B cell (primary cell): ENCODE results near the gene LRRC58. TPM values are rescaled to one million over a fixed set of nuclear protein-coding genes. Genes with fewer than 3 reads are reported as not detected.

Experiments
- ATAC-seq: fragments of 200-7000 bp; cut with Tn5 transposase; one replicate; pipeline ENCODE4 v1.10.0; 2021; ENCODE audit warnings: low read depth, mild to moderate bottlenecking, moderate number of reproducible peaks, moderate library complexity
- CTCF ChIA-PET: fragments of 350-600 bp; sonication (Branson Sonifier 250); formaldehyde crosslinking; loops from one replicate; lab custom pipeline; 2021; ENCODE audit warnings: antibody characterized with exemption, inconsistent platforms; lab: Charles Lee
- POLR2A ChIA-PET: fragments of 350-600 bp; sonication (Branson Sonifier 250); formaldehyde crosslinking; loops from one replicate; lab custom pipeline; 2021; ENCODE audit warnings: antibody characterized with exemption; lab: Charles Lee
- DNase-seq: peaks from one replicate; pipeline ENCODE4 v3.0.0; 2013
- H2AFZ ChIP-seq: 2 replicates; pipeline ENCODE4 v1.6.1; 2012; ENCODE audit warnings: mild to moderate bottlenecking, low read depth, low read length; ENCODE audit not compliant: insufficient read depth, poor library complexity, severe bottlenecking
- H3K27ac ChIP-seq, 2 donors: 1 replicate in 1 of 2; 2 replicates in 1 of 2; pipeline ENCODE4 v1.5.1; 2012 to 2013; ENCODE audit warnings: low read length in 2 of 2, mild to moderate bottlenecking in 2 of 2, moderate library complexity in 1 of 2
- H3K27me3 ChIP-seq, 4 experiments: fragments of 200-600 bp in 1 of 4; sonication (generic) in 1 of 4; replicated peaks in 1 of 4; 1 replicate in 2 of 4; 2 replicates in 2 of 4; pipeline versions ENCODE4 v1.6.1 to v1.7.0; 2013 to 2016; ENCODE audit warnings: low read length in 3 of 4, mild to moderate bottlenecking in 2 of 4, mixed read lengths in 1 of 4, moderate library complexity in 1 of 4; ENCODE audit not compliant: insufficient read depth in 4 of 4, control insufficient read depth in 3 of 4; ENCODE audit errors: control extremely low read depth in 1 of 4
- H3K36me3 ChIP-seq, 2 experiments: replicated peaks in 1 of 2; 1 replicate in 1 of 2; 2 replicates in 1 of 2; pipeline versions ENCODE4 v1.6.1 to v1.7.1; 2013; ENCODE audit warnings: low read length in 1 of 2; ENCODE audit not compliant: insufficient read depth in 2 of 2, control insufficient read depth in 1 of 2; ENCODE audit errors: control extremely low read depth in 1 of 2, extremely low read depth in 1 of 2
- H3K4me1 ChIP-seq, 2 donors: fragments of 200-600 bp in 1 of 2; sonication (generic) in 1 of 2; 1 replicate in 1 of 2; 2 replicates in 1 of 2; pipeline versions ENCODE4 v1.5.1 to v1.6.1; 2013 to 2017; ENCODE audit warnings: low read length in 2 of 2; ENCODE audit not compliant: control insufficient read depth in 2 of 2, insufficient read depth in 2 of 2
- H3K4me2 ChIP-seq: replicated peaks from 2 replicates; pipeline ENCODE3; 2012; ENCODE audit warnings: mild to moderate bottlenecking, low read depth, low read length; ENCODE audit not compliant: poor library complexity, severe bottlenecking
- H3K4me3 ChIP-seq, 5 experiments: fragments of 200-600 bp in 1 of 5; sonication (generic) in 1 of 5; 1 replicate in 3 of 5; 2 replicates in 2 of 5; pipeline versions ENCODE4 v1.5.1 to v1.7.0; 2011 to 2016; ENCODE audit warnings: low read length in 4 of 5, mild to moderate bottlenecking in 4 of 5, low read depth in 2 of 5, control low read depth in 1 of 5, moderate library complexity in 1 of 5; ENCODE audit not compliant: insufficient read depth in 1 of 5; ENCODE audit errors: control extremely low read depth in 1 of 5, extremely low read depth in 1 of 5
- H3K79me2 ChIP-seq: fragments of 200-600 bp; sonication (generic); one replicate; pipeline ENCODE4 v1.6.0; 2016; ENCODE audit warnings: low read length; ENCODE audit not compliant: control insufficient read depth, insufficient read depth
- H3K9ac ChIP-seq: fragments of 200-600 bp; sonication (generic); 2 replicates; pipeline ENCODE4 v1.6.1; 2017; ENCODE audit warnings: mild to moderate bottlenecking, low read length, moderate library complexity
- H3K9me3 ChIP-seq, 3 donors: one replicate each; pipeline versions ENCODE4 v1.6.1 to v1.7.1; 2013; ENCODE audit warnings: low read length in 2 of 3; ENCODE audit not compliant: control insufficient read depth in 2 of 3, insufficient read depth in 1 of 3; ENCODE audit errors: control extremely low read depth in 1 of 3
- H4K20me1 ChIP-seq: 2 replicates; pipeline ENCODE4 v1.6.0; 2012; ENCODE audit warnings: mild to moderate bottlenecking, low read length; ENCODE audit not compliant: insufficient read depth, control insufficient read depth, poor library complexity, severe bottlenecking
- H3K27ac Mint-ChIP-seq: one replicate; pipeline ENCODE4 v1.8.0; 2021; ENCODE audit warnings: mixed read lengths
- H3K27me3 Mint-ChIP-seq: one replicate; pipeline ENCODE4 v1.8.0; 2021; ENCODE audit warnings: mixed read lengths
- H3K4me1 Mint-ChIP-seq: one replicate; pipeline ENCODE4 v1.8.0; 2021; ENCODE audit warnings: mixed read lengths
- H3K4me3 Mint-ChIP-seq: one replicate; pipeline ENCODE4 v1.8.0; 2021; ENCODE audit warnings: mixed read lengths
- H3K9me3 Mint-ChIP-seq: one replicate; pipeline ENCODE4 v1.8.0; 2022; ENCODE audit warnings: mixed read lengths; ENCODE audit not compliant: insufficient read depth
- CTCF ChIP-seq: fragments of 200-600 bp; IDR thresholded peaks from one replicate; pipeline ENCODE4 v1.8.0; 2022; ENCODE audit warnings: antibody characterized with exemption, mild to moderate bottlenecking
- EZH2 ChIP-seq: IDR thresholded peaks from 2 replicates; pipeline ENCODE4 v1.6.1; 2012; ENCODE audit warnings: borderline replicate concordance, low read depth, mild to moderate bottlenecking, moderate library complexity, low read length; ENCODE audit not compliant: insufficient read depth, poor library complexity, severe bottlenecking
- WGBS: methylation state at CpG from one replicate; pipeline ENCODE4 v1.1.5; 2013; ENCODE audit warnings: missing lambda C conversion rate; ENCODE audit not compliant: insufficient coverage; 5-methylcytosine and 5-hydroxymethylcytosine counted together
- intact Hi-C: fragments of 100-400 bp; cut with micrococcal nuclease; formaldehyde crosslinking; loops from one replicate; pipeline ENCODE4 v1.10.0; 2022
- polyA plus RNA-seq: library from polyadenylated mRNA; depleted of rRNA; stranded (reverse); fragments of >200 nt; gene quantifications from 2 replicates; pipeline ENCODE4 v1.2.3, GENCODE V29; 2012
- total RNA-seq, 2 donors: library from RNA; stranded (reverse); fragments of 120-200 nt in 1 of 2; gene quantifications; 1 replicate in 1 of 2; 2 replicates in 1 of 2; pipeline versions ENCODE4 v1.2.3 to v1.2.4, GENCODE V29; 2013 to 2022

LRRC58 gene
- total and polyA plus RNA-seq, 2 donors (not counting 1 experiment from before 2014, with no cell fraction given), result 5.0 to 16.7 TPM

DNA sequence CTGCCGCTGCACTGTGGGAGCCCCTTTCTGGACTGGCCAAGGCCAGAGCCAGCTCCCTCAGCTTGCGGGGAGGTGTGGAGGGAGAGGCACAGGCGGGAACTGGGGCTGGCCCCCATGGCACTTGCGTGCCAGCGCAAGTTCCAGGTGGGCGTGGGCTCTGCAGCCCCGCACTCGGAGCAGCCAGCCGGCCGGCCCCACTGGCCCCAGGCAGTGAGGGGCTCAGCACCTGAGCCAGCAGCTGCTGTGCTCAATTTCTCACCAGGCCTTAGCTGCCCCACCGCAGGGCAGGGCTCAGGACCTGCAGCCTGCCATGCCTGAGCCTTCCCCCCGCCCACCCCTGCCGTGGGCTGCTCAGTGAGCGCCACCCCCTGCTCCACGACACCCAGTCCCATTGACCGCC lies 59.5 kb downstream of the LRRC58 start:
- H3K9ac ChIP-seq, result no peak overlapping the region
- H3K79me2 ChIP-seq, result no peaks in the 10 kb centered on the region
- no peak overlapping the region for H2AFZ ChIP-seq
- H3K27ac ChIP-seq, result no peak overlapping the region
- no peak for ATAC-seq
- peaks cover 12% of the 10 kb centered on the region for H3K9me3 Mint-ChIP-seq
- no peaks in the 10 kb centered on the region for H3K36me3 ChIP-seq
- no peaks in the 10 kb centered on the region for H4K20me1 ChIP-seq
- ChIA-PET POLR2A (no interaction called here), CTCF (no interaction called here)
- peaks cover 2 to 22% (median 4%) of the 10 kb centered on the region in 3 donors for H3K9me3 ChIP-seq
- H3K27me3 ChIP-seq, result peaks cover 0 to 27% (median 12%) of the 10 kb centered on the region in 4 experiments
- WGBS, result 99% methylated on average over 16 of the region's 16 CpGs
- H3K4me2 ChIP-seq, result no peak overlapping the region
- no peak overlapping the region for H3K4me3 ChIP-seq
- no peak overlapping the region for H3K4me3 Mint-ChIP-seq
- H3K27me3 Mint-ChIP-seq, result peaks cover 33% of the 10 kb centered on the region
- no peaks in the 10 kb centered on the region for H3K4me1 ChIP-seq
- H3K4me1 Mint-ChIP-seq, result peaks cover 2% of the 10 kb centered on the region
- intact Hi-C loops, result no loop called here
- TF ChIP-seq CTCF (no peak), EZH2 (no peak)
- DNase-seq, result no peak
- H3K27ac Mint-ChIP-seq, result no peak overlapping the region

DNA sequence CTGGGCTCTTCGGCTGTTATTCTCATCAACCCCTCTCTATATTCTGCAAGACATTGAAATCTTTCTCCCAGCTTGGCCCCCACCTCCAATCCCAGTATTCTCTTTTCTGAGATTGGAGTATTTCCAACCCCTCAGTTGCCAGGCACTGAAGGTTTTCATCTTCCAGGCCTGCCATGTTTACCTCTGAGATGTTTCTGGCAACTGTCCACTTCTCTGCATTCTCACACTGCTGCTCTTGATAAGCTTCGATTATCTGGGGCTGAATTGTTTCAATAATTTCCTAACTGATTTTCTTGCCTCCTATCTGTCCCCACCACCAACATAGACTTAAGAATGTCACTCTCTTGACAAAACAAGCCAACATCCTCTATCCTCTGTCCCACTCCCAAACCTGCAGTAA lies 62.7 kb downstream of the LRRC58 start:
- H3K4me1 ChIP-seq, result no peaks in the 10 kb centered on the region
- DNase-seq (no peak), ATAC-seq (no peak)
- peaks cover 0 to 46% (median 23%) of the 10 kb centered on the region in 4 experiments for H3K27me3 ChIP-seq
- CTCF ChIA-PET, result no interaction called here
- Mint-ChIP-seq H3K4me3 (no peak overlapping the region), H3K27me3 (peaks cover 48% of the 10 kb centered on the region), H3K4me1 (peaks cover 2% of the 10 kb centered on the region), H3K27ac (no peak overlapping the region), H3K9me3 (peaks cover 3% of the 10 kb centered on the region)
- H3K27ac ChIP-seq, result no peak overlapping the region
- peaks cover 0 to 17% (median 0%) of the 10 kb centered on the region in 3 donors for H3K9me3 ChIP-seq
- no peak overlapping the region for H3K9ac ChIP-seq
- TF ChIP-seq CTCF (no peak), EZH2 (no peak)
- no peaks in the 10 kb centered on the region for H4K20me1 ChIP-seq
- intact Hi-C loops, result no loop called here
- no peaks in the 10 kb centered on the region for H3K79me2 ChIP-seq
- H3K36me3 ChIP-seq, result no peaks in the 10 kb centered on the region
- no peak overlapping the region for H3K4me3 ChIP-seq
- H3K4me2 ChIP-seq, result no peak overlapping the region
- POLR2A ChIA-PET, result no interaction called here
- no peak overlapping the region for H2AFZ ChIP-seq
- WGBS, result 84% methylated on average over 2 of the region's 2 CpGs
